Measurements from ENCODE around the gene BBS7. TPM values are rescaled to one million over a fixed set of nuclear protein-coding genes. Genes with fewer than 3 reads are reported as not detected.

Gene BBS7
- total RNA-seq, 2 donors from 2014 or later: 4.9 to 5.5 TPM

GRCh38 chr4:121801715-121802075 lies 68.6 kb downstream of the BBS7 start:
- no peak for DNase-seq (ENCODE audit: low spot score)
- peaks cover 0 to 15% of the 10 kb centered on the region in 2 donors for H3K4me1 ChIP-seq
- H3K27me3 ChIP-seq: no peaks in the 10 kb centered on the region
- peak overlapping the region; percentile 54 to 80 for H3K4me3 ChIP-seq
- H3K27ac ChIP-seq: peak overlapping the region; percentile 82 to 92
- no peaks in the 10 kb centered on the region for H3K9me3 ChIP-seq
- H3K36me3 ChIP-seq: peaks cover 24% of the 10 kb centered on the region
- no peak for TF ChIP-seq CTCF (IDR thresholded peaks at IDR 0.05)

GRCh38 chr4:121800961-121801714 lies 69.1 kb downstream of the BBS7 start, which contains the start of gene EXOSC9:
EXOSC9 (plus strand) TSS chr4:121801323; CDS start chr4:121801425, 102 bp downstream.
- Histone ChIP-seq H3K36me3 (peaks cover 21% of the 10 kb centered on the region), H3K4me3 (peak within 1 kb of the TSS; percentile 54 to 80), H3K27ac (peak within 1 kb of the TSS; percentile 82 to 92), H3K4me1 (peaks cover 0 to 15% of the 10 kb centered on the region in 2 donors), H3K27me3 (no peaks in the 10 kb centered on the region), H3K9me3 (no peaks in the 10 kb centered on the region)
- TF ChIP-seq CTCF (IDR thresholded peaks at IDR 0.05): no peak
- peak; percentile 92 for DNase-seq (ENCODE audit: low spot score)

GRCh38 chr4:121800638-121800960 lies 69.7 kb downstream of the BBS7 start:
- H3K27me3 ChIP-seq: no peaks in the 10 kb centered on the region
- no peak for TF ChIP-seq CTCF (IDR thresholded peaks at IDR 0.05)
- no peaks in the 10 kb centered on the region for H3K9me3 ChIP-seq
- peak overlapping the region; percentile 54 to 80 for H3K4me3 ChIP-seq
- peaks cover 16% of the 10 kb centered on the region for H3K36me3 ChIP-seq
- peak overlapping the region; percentile 82 to 92 for H3K27ac ChIP-seq
- peaks cover 0 to 15% of the 10 kb centered on the region in 2 donors for H3K4me1 ChIP-seq
- no peak for DNase-seq (ENCODE audit: low spot score)

- no peak for DNase-seq (ENCODE audit: low spot score)
- no peak overlapping the region for H3K4me3 ChIP-seq
- no peaks in the 10 kb centered on the region for H3K9me3 ChIP-seq
- H3K27ac ChIP-seq: peak overlapping the region in 1 of 2 donors; percentile 92
- peaks cover 9% of the 10 kb centered on the region for H3K36me3 ChIP-seq
- TF ChIP-seq CTCF (IDR thresholded peaks at IDR 0.05): no peak
- H3K27me3 ChIP-seq: no peaks in the 10 kb centered on the region
- peaks cover 0 to 15% of the 10 kb centered on the region in 2 donors for H3K4me1 ChIP-seq
Measured at GRCh38 chr4:121799867-121800501, 70.3 kb downstream of the BBS7 start.

GRCh38 chr4:121799208-121799823 lies 71.0 kb downstream of the BBS7 start:
- Histone ChIP-seq H3K4me1 (peaks cover 0 to 15% of the 10 kb centered on the region in 2 donors), H3K27me3 (no peaks in the 10 kb centered on the region), H3K4me3 (no peak overlapping the region), H3K27ac (no peak overlapping the region), H3K36me3 (peaks cover 3% of the 10 kb centered on the region), H3K9me3 (no peaks in the 10 kb centered on the region)
- no peak for DNase-seq (ENCODE audit: low spot score)
- no peak for TF ChIP-seq CTCF (IDR thresholded peaks at IDR 0.05)

Measured in right atrium auricular region (tissue), 2 donors.